HepG2 (cell line): ENCODE results near the gene PLCD4. TPM values are rescaled to one million over a fixed set of nuclear protein-coding genes. Genes with fewer than 3 reads are reported as not detected.

Experiments
- ETV6 ChIP-seq: sonication (generic); formaldehyde crosslinking; conservative IDR thresholded peaks from 2 replicates; pipeline ENCODE4 v1.4.0; 2020; ENCODE audit warnings: missing genetic modification reagents
- HDAC6 ChIP-seq: fragments of 200-600 bp; sonication (generic); IDR thresholded peaks from 2 replicates; pipeline ENCODE4 v1.7.0; 2017; ENCODE audit warnings: mild to moderate bottlenecking, antibody characterized with exemption, low read length, low read depth
- HNF4G ChIP-seq, 2 experiments: sonication (generic) in 1 of 2; formaldehyde crosslinking in 1 of 2; IDR thresholded peaks; 2 replicates each; pipeline versions ENCODE4 v1.4.0 to v1.6.1; 2011 to 2020; ENCODE audit warnings: borderline replicate concordance in 2 of 2, low read depth in 2 of 2, mild to moderate bottlenecking in 2 of 2, low read length in 1 of 2, missing genetic modification reagents in 1 of 2, moderate library complexity in 1 of 2
- KLF15 ChIP-seq: sonication (generic); formaldehyde crosslinking; IDR thresholded peaks from 2 replicates; pipeline ENCODE4 v1.8.1; 2023; ENCODE audit warnings: borderline replicate concordance, mild to moderate bottlenecking, inconsistent platforms, missing genetic modification reagents, mixed read lengths
- NFYC ChIP-seq: IDR thresholded peaks from 2 replicates; pipeline ENCODE4 v1.6.1; 2016; ENCODE audit warnings: missing genetic modification reagents, missing compliant biosample characterization
- PAX8 ChIP-seq: sonication (generic); formaldehyde crosslinking; IDR thresholded peaks from 2 replicates; pipeline ENCODE4 v1.8.0; 2022; ENCODE audit warnings: mild to moderate bottlenecking, missing genetic modification reagents, borderline replicate concordance
- SRSF9 ChIP-seq: fragments of 200-400 bp; formaldehyde crosslinking; IDR thresholded peaks from 2 replicates; pipeline ENCODE4 v1.6.1; 2018; ENCODE audit warnings: borderline replicate concordance, mild to moderate bottlenecking, low read depth, low read length; ENCODE audit not compliant: insufficient read depth, poor library complexity, severe bottlenecking
- XRCC5 ChIP-seq: fragments of 200-400 bp; formaldehyde crosslinking; optimal IDR thresholded peaks from 2 replicates; pipeline ENCODE3; 2017; ENCODE audit warnings: mild to moderate bottlenecking, low read length
- ZKSCAN1 ChIP-seq: fragments of 150-350 bp; IDR thresholded peaks from 2 replicates; pipeline ENCODE4 v1.6.1; 2014; ENCODE audit warnings: low read length
- ZNF17 ChIP-seq: sonication (generic); formaldehyde crosslinking; IDR thresholded peaks from 2 replicates; pipeline ENCODE4 v1.5.0; 2020; ENCODE audit warnings: mild to moderate bottlenecking, missing genetic modification reagents
- ZNF280D ChIP-seq: sonication (generic); formaldehyde crosslinking; IDR thresholded peaks from 2 replicates; pipeline ENCODE4 v1.5.1; 2020; ENCODE audit warnings: mild to moderate bottlenecking, missing genetic modification reagents
- ZNF337 ChIP-seq: sonication (generic); formaldehyde crosslinking; IDR thresholded peaks from 2 replicates; pipeline ENCODE4 v1.5.1; 2020; ENCODE audit warnings: missing genetic modification reagents, low read depth, mild to moderate bottlenecking, borderline replicate concordance
- ZNF7 ChIP-seq: IDR thresholded peaks from 2 replicates; pipeline ENCODE4 v1.6.1; 2016; ENCODE audit warnings: missing biosample characterization, missing genetic modification reagents
- ZSCAN20 ChIP-seq: sonication (generic); formaldehyde crosslinking; IDR thresholded peaks from 2 replicates; pipeline ENCODE4 v1.4.0; 2020; ENCODE audit warnings: missing genetic modification reagents, mild to moderate bottlenecking, borderline replicate concordance
- polyA plus RNA-seq, 8 experiments: library from polyadenylated mRNA; depleted of rRNA in 3 of 8; stranded (reverse) in 7 of 8; unstranded in 1 of 8; fragments of >200 nt; fragmentation: Illumina TruSeq in 4 of 8; extraction: Trizol in 4 of 8; gene quantifications; 2 replicates each; pipeline versions ENCODE4 v1.2.1 to v1.2.3, GENCODE V29; 2011 to 2016; ENCODE audit warnings: low read depth in 4 of 8, missing spikeins in 1 of 8, mixed read lengths in 1 of 8; ENCODE audit not compliant: insufficient read depth in 1 of 8
- total RNA-seq, 5 experiments: library from RNA; depleted of rRNA; stranded (reverse); fragments of >200 nt; fragmentation: Illumina TruSeq; extraction: Trizol; gene quantifications; 2 replicates each; pipeline ENCODE4 v1.2.3, GENCODE V29; 2016; ENCODE audit warnings: low read depth in 1 of 5
- TF ChIP-seq, protein P1 (sequence below), 2 experiments: sonication (generic) in 1 of 2; formaldehyde crosslinking in 1 of 2; IDR thresholded peaks; 2 replicates each; pipeline versions ENCODE4 v1.4.0 to v1.6.1; 2018 to 2020; ENCODE audit warnings: missing genetic modification reagents in 2 of 2, borderline replicate concordance in 1 of 2, low read depth in 1 of 2, mild to moderate bottlenecking in 1 of 2, missing biosample characterization in 1 of 2
- TF ChIP-seq, protein P2 (sequence below): sonication (generic); formaldehyde crosslinking; conservative IDR thresholded peaks from 2 replicates; pipeline ENCODE4 v1.4.0; 2020; ENCODE audit warnings: missing genetic modification reagents
- TF ChIP-seq, protein P3 (sequence below): IDR thresholded peaks from 2 replicates; pipeline ENCODE4 v1.6.1; 2016; ENCODE audit warnings: low read depth, borderline replicate concordance
- TF ChIP-seq, protein P4 (sequence below): sonication (generic); formaldehyde crosslinking; IDR thresholded peaks from 2 replicates; pipeline ENCODE4 v1.8.0; 2022; ENCODE audit warnings: mild to moderate bottlenecking, missing genetic modification reagents, moderate library complexity

The PLCD4 gene
- total and polyA plus RNA-seq, 2 of the 13 experiments (the other 11 are each of a cell fraction or from before 2014, with no cell fraction given) = 0.26 TPM; not detected in 1

DNA sequence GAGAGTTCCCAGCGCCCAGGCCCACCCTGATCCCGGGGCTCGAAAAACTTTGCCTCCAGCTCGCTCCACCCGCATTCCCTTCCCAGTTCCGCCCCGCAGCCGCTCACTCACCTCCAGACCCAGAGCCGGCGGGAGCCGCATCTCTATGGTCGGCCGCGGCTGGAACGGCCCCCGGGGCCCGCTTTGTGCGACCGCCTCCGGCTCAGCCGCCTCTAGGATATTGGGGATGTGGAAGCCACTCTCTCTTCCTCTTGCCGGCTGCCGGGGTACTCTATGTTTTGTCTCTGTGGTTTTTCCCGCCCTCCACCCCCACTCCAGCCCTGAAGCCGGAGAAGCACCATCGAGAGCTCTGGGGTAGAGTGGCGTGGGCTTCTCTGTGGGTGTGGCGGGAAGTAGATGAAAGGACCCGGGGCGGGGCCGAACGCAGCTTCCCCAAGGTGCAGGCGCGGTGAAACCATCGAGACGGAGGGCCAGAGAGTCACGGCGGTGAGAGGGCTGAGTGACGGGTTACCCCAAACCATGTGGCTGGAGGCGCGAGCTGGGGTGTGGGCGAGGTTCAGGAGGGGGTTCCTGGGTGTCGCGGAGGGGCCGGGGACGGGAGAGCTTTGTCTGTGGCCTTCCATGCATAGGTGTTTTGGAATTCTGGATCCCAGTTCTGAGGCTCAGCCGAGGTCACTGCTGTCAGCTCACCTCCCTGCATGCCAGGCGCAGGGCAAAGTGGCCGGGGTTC is 51.7 kb downstream of the PLCD4 start, which contains the start of the genes BCS1L and ZNF142 (continued):
- TF ChIP-seq ZNF280D (CRISPR knock-in tag) (peak; percentile 80), HDAC6 (no peak), ZNF337 (CRISPR knock-in tag) (0 out of 2 replicates have a peak, but pooled peaks have one; percentile 33), ZNF7 (CRISPR knock-in tag) (no peak), ETV6 (CRISPR knock-in tag) (peak; percentile 76), HNF4G (IDR thresholded peaks at IDR 0.05; ENCODE audit: borderline replicate concordance, low read depth, low read length) (no peak), HNF4G (CRISPR knock-in tag; IDR thresholded peaks at IDR 0.05; ENCODE audit: borderline replicate concordance, low read depth) (no peak; the same call in none of the 2 replicates), ZSCAN20 (CRISPR knock-in tag) (0 out of 2 replicates have a peak, but pooled peaks have one; percentile 76), NFYC (CRISPR knock-in tag) (no peak), SRSF9 (no peak), ZKSCAN1 (no peak), KLF15 (CRISPR knock-in tag) (no peak), PAX8 (no peak; the same call in 1 of the 2 replicates), XRCC5 (peak; percentile 96), ZNF17 (no peak)
- TF ChIP-seq, protein P1, sequence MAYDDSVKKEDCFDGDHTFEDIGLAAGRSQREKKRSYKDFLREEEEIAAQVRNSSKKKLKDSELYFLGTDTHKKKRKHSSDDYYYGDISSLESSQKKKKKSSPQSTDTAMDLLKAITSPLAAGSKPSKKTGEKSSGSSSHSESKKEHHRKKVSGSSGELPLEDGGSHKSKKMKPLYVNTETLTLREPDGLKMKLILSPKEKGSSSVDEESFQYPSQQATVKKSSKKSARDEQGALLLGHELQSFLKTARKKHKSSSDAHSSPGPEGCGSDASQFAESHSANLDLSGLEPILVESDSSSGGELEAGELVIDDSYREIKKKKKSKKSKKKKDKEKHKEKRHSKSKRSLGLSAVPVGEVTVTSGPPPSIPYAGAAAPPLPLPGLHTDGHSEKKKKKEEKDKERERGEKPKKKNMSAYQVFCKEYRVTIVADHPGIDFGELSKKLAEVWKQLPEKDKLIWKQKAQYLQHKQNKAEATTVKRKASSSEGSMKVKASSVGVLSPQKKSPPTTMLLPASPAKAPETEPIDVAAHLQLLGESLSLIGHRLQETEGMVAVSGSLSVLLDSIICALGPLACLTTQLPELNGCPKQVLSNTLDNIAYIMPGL (CRISPR knock-in tag; IDR thresholded peaks at IDR 0.05; ENCODE audit: borderline replicate concordance in 1 of 2, low read depth in 1 of 2) = peak; percentile 78 to 90; a peak in 3 of 4 replicates
- TF ChIP-seq, protein P2, sequence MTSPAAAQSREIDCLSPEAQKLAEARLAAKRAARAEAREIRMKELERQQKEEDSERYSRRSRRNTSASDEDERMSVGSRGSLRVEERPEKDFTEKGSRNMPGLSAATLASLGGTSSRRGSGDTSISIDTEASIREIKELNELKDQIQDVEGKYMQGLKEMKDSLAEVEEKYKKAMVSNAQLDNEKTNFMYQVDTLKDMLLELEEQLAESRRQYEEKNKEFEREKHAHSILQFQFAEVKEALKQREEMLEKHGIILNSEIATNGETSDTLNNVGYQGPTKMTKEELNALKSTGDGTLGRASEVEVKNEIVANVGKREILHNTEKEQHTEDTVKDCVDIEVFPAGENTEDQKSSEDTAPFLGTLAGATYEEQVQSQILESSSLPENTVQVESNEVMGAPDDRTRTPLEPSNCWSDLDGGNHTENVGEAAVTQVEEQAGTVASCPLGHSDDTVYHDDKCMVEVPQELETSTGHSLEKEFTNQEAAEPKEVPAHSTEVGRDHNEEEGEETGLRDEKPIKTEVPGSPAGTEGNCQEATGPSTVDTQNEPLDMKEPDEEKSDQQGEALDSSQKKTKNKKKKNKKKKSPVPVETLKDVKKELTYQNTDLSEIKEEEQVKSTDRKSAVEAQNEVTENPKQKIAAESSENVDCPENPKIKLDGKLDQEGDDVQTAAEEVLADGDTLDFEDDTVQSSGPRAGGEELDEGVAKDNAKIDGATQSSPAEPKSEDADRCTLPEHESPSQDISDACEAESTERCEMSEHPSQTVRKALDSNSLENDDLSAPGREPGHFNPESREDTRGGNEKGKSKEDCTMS (CRISPR knock-in tag) = no peak
- TF ChIP-seq, protein P3, sequence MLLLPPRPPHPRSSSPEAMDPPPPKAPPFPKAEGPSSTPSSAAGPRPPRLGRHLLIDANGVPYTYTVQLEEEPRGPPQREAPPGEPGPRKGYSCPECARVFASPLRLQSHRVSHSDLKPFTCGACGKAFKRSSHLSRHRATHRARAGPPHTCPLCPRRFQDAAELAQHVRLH = no peak
- TF ChIP-seq, protein P4, sequence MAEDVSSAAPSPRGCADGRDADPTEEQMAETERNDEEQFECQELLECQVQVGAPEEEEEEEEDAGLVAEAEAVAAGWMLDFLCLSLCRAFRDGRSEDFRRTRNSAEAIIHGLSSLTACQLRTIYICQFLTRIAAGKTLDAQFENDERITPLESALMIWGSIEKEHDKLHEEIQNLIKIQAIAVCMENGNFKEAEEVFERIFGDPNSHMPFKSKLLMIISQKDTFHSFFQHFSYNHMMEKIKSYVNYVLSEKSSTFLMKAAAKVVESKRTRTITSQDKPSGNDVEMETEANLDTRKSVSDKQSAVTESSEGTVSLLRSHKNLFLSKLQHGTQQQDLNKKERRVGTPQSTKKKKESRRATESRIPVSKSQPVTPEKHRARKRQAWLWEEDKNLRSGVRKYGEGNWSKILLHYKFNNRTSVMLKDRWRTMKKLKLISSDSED (CRISPR knock-in tag) = no peak
